Activated CD4-positive, CD25-positive, alpha-beta regulatory T cell treated with anti-CD3 and anti-CD28 coated beads, Interleukin-2, amount 50 U/mL, for 24 hours (primary cell): ENCODE measurements around the gene ZNF648.
A peak's percentile ranks its signal among the peaks of the same experiment; 100 is the strongest.
"Not testable (repeated sequence)": the region's sequence is repeated elsewhere in the genome, so short reads cannot be mapped to it uniquely, and the experiment has no call there.

Experiments used
- ATAC-seq, 2 donors: fragments of 150-1000 bp; cut with Tn5 transposase; one replicate each; pipeline ENCODE4 v1.10.0; 2021; ENCODE audit warnings: mild to moderate bottlenecking in 1 of 2, moderate library complexity in 1 of 2

Gene ZNF648

GRCh38 chr1:182069028-182069466 lies 7.5 kb upstream of the ZNF648 start:
- no peak for ATAC-seq

- no peak for ATAC-seq
These were observed 5.4 kb upstream of the ZNF648 start for GRCh38 chr1:182066934-182067333.

- no peak for ATAC-seq
These were observed 3.8 kb upstream of the ZNF648 start for GRCh38 chr1:182065126-182065845.

- ATAC-seq, result no peak
These were observed 3.1 kb upstream of the ZNF648 start for GRCh38 chr1:182064611-182065010.

GRCh38 chr1:182062223-182062622 lies 711 bp upstream of the ZNF648 start:
- no peak for ATAC-seq

GRCh38 chr1:182060877-182061276 lies 635 bp downstream of the ZNF648 start:
- no peak for ATAC-seq

GRCh38 chr1:182059936-182060335 lies 1.6 kb downstream of the ZNF648 start:
- ATAC-seq, result no peak

GRCh38 chr1:182056601-182057366 lies 4.7 kb downstream of the ZNF648 start:
- no peak for ATAC-seq

GRCh38 chr1:182054698-182055326 lies 6.7 kb downstream of the ZNF648 start:
- no peak for ATAC-seq

GRCh38 chr1:182052355-182052754 lies 9.2 kb downstream of the ZNF648 start:
- no peak for ATAC-seq

- ATAC-seq, result no peak
These were observed 9.6 kb downstream of the ZNF648 start for GRCh38 chr1:182051938-182052337.

GRCh38 chr1:182050481-182051448 lies 10.7 kb downstream of the ZNF648 start:
- no peak for ATAC-seq

GRCh38 chr1:182048562-182048961 lies 12.9 kb downstream of the ZNF648 start:
- ATAC-seq, result no peak

- peak in 1 of 2 donors; percentile 41 for ATAC-seq
These were observed 14.7 kb downstream of the ZNF648 start for GRCh38 chr1:182046763-182047162.

GRCh38 chr1:182045481-182045880 lies 16.0 kb downstream of the ZNF648 start:
- ATAC-seq, result not testable (repeated sequence)

GRCh38 chr1:182041615-182042014 lies 19.9 kb downstream of the ZNF648 start:
- no peak for ATAC-seq

- no peak for ATAC-seq
These were observed 23.3 kb downstream of the ZNF648 start for GRCh38 chr1:182038220-182038619.

GRCh38 chr1:182035097-182035770 lies 26.3 kb downstream of the ZNF648 start:
- ATAC-seq, result no peak

- ATAC-seq, result no peak
These were observed 29.3 kb downstream of the ZNF648 start for GRCh38 chr1:182032251-182032650.

- peak; percentile 91 to 92 for ATAC-seq
These were observed 31.9 kb downstream of the ZNF648 start for GRCh38 chr1:182029379-182030331.

- no peak for ATAC-seq
These were observed 32.5 kb downstream of the ZNF648 start for GRCh38 chr1:182029002-182029378.
